ENCODE measurements around the gene CCT5. TPM values are rescaled to one million over a fixed set of nuclear protein-coding genes. Genes with fewer than 3 reads are reported as not detected.
"Not testable (repeated sequence)": the region's sequence is repeated elsewhere in the genome, so short reads cannot be mapped to it uniquely, and the experiment has no call there.

The CCT5 gene
- total RNA-seq, 1 donor: 359 TPM

- DNase-seq (ENCODE audit: low read depth): no peak
- no peak for TF ChIP-seq CTCF (IDR thresholded peaks at IDR 0.05; ENCODE audit: insufficient read depth, low read length)
- no peak overlapping the region for H3K4me3 ChIP-seq (ENCODE audit: low read depth, low read length)
Observed at GRCh38 chr5:10279925-10280720, 30.0 kb downstream of the CCT5 start.

- TF ChIP-seq CTCF (IDR thresholded peaks at IDR 0.05; ENCODE audit: insufficient read depth, low read length): peak; percentile 98
- DNase-seq (ENCODE audit: low read depth): peak; percentile 79
- no peak overlapping the region for H3K4me3 ChIP-seq (ENCODE audit: low read depth, low read length)
Observed at GRCh38 chr5:10283927-10284635, 34.0 kb downstream of the CCT5 start.

GRCh38 chr5:10285362-10285761 is 35.3 kb downstream of the CCT5 start:
- not testable (repeated sequence) for H3K4me3 ChIP-seq (ENCODE audit: low read depth, low read length)
- peak; percentile 75 for DNase-seq (ENCODE audit: low read depth)

- peak; percentile 85 for DNase-seq (ENCODE audit: low read depth)
- no peak for TF ChIP-seq CTCF (IDR thresholded peaks at IDR 0.05; ENCODE audit: insufficient read depth, low read length)
- no peak overlapping the region for H3K4me3 ChIP-seq (ENCODE audit: low read depth, low read length)
Observed at GRCh38 chr5:10286162-10286861, 36.2 kb downstream of the CCT5 start.

- no peak for TF ChIP-seq CTCF (IDR thresholded peaks at IDR 0.05; ENCODE audit: insufficient read depth, low read length)
- no peak for DNase-seq (ENCODE audit: low read depth)
- H3K4me3 ChIP-seq (ENCODE audit: low read depth, low read length): no peak overlapping the region
Observed at GRCh38 chr5:10286862-10287227, 36.8 kb downstream of the CCT5 start.

GRCh38 chr5:10288592-10289219 is 38.6 kb downstream of the CCT5 start:
- H3K4me3 ChIP-seq (ENCODE audit: low read depth, low read length): no peak overlapping the region
- no peak for DNase-seq (ENCODE audit: low read depth)
- TF ChIP-seq CTCF (IDR thresholded peaks at IDR 0.05; ENCODE audit: insufficient read depth, low read length): no peak

- no peak overlapping the region for H3K4me3 ChIP-seq (ENCODE audit: low read depth, low read length)
- peak; percentile 36 for TF ChIP-seq CTCF (IDR thresholded peaks at IDR 0.05; ENCODE audit: insufficient read depth, low read length)
- DNase-seq (ENCODE audit: low read depth): peak; percentile 67
Observed at GRCh38 chr5:10289353-10289752, 39.3 kb downstream of the CCT5 start.
